Measurements from ENCODE around the gene SLC10A4. TPM values are rescaled to one million over a fixed set of nuclear protein-coding genes. Genes with fewer than 3 reads are reported as not detected.

SLC10A4 gene
- polyA plus RNA-seq, 2 of the 4 experiments (the other 2 are of a cell fraction): 5.6 to 7.6 TPM

DNA sequence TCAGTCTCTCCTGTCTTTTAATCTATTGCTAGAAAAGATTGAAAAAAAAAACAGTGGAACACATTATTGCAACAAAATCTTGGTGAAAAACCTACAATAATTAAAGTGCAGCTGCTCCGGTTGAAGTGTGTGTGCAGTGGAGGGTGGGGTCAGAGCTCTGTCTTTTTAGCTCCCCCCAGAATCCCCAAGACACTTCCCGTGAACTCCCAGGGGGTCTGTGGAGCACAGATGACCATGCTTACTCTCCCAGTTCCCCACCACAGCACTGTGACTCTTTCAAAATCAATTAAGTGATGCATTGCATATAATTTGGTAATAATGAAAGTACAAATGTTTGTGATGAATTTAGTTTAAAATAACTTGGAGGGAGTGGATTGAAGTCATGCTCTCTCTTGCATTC, 15.7 kb upstream of the SLC10A4 start:
- no peak overlapping the region for H3K4me2 ChIP-seq
- no peak for FAIRE-seq
- WGBS (ENCODE audit: missing lambda C conversion rate): 84% methylated on average over 2 of the region's 2 CpGs
- H3K27ac ChIP-seq: no peak overlapping the region
- no peak for DNase-seq (ENCODE audit: low read depth in 1 of 2, low spot score in 1 of 2)
- no peaks in the 10 kb centered on the region for H3K4me1 ChIP-seq
- H3K9me3 ChIP-seq: no peaks in the 10 kb centered on the region
- no peak for ATAC-seq
- TF ChIP-seq EHMT2 (IDR thresholded peaks at IDR 0.05; ENCODE audit: low read depth): no peak
- no peak for TF ChIP-seq HOXB13 (CRISPR knock-in tag; IDR thresholded peaks at IDR 0.05; ENCODE audit: low read depth)
- TF ChIP-seq RCOR1 (IDR thresholded peaks at IDR 0.05; ENCODE audit: low read depth, low read length): no peak
- no peak for TF ChIP-seq CBX2 (IDR thresholded peaks at IDR 0.05; ENCODE audit: borderline replicate concordance, low read depth)
- TF ChIP-seq JUN (IDR thresholded peaks at IDR 0.05): no peak
- no peak for TF ChIP-seq FOXS1 (CRISPR knock-in tag; IDR thresholded peaks at IDR 0.05)
- ChIA-PET POLR2A (no interaction called here), CTCF (interaction anchor here (0.6 kb wide), 1 partner anchor 45 kb away, joined by 3 read pairs; no protein-coding TSS in a partner anchor)
- H3K4me3 ChIP-seq: no peak overlapping the region

- CTCF ChIA-PET: interaction anchor here (0.6 kb wide), 1 partner anchor 44 kb away, joined by 3 read pairs; no protein-coding TSS in a partner anchor
Observed at GRCh38 chr4:48467891-48468290, 15.3 kb upstream of the SLC10A4 start.

DNA sequence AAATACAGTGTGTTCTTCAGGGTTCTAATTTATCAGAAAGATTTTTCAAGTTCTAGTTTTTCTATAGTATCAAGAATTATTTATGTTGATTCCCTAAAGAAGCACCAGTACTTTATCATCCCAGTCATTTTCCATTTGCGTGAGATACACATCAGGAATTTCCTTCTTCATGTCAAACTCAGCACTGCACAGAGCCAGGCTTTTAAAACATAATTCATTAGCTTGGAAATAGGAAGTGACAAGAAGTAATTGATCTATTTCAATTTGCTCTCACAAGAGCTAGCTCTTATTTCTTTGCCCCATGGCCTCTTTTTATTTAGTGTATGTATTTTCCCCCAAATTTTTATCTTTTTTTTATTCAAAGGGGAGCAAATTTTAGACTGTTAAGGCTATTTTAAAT, 13.0 kb upstream of the SLC10A4 start:
- WGBS (ENCODE audit: missing lambda C conversion rate): 89% methylated on average over 1 of the region's 1 CpG
- Histone ChIP-seq H3K4me1 (no peaks in the 10 kb centered on the region), H3K9me3 (no peaks in the 10 kb centered on the region), H3K4me2 (no peak overlapping the region), H3K27ac (no peak overlapping the region), H3K4me3 (no peak overlapping the region)
- CTCF ChIA-PET: no interaction called here
- POLR2A ChIA-PET: no interaction called here
- no peak for TF ChIP-seq RAD21 (conservative IDR thresholded peaks at IDR 0.05 in 1 of 2, IDR thresholded peaks at IDR 0.05 in 1 of 2)
- TF ChIP-seq, protein P1, sequence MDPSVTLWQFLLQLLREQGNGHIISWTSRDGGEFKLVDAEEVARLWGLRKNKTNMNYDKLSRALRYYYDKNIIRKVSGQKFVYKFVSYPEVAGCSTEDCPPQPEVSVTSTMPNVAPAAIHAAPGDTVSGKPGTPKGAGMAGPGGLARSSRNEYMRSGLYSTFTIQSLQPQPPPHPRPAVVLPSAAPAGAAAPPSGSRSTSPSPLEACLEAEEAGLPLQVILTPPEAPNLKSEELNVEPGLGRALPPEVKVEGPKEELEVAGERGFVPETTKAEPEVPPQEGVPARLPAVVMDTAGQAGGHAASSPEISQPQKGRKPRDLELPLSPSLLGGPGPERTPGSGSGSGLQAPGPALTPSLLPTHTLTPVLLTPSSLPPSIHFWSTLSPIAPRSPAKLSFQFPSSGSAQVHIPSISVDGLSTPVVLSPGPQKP (IDR thresholded peaks at IDR 0.05; ENCODE audit: low read depth, low read length): no peak
- ATAC-seq (no peak), DNase-seq (ENCODE audit: low read depth in 1 of 2, low spot score in 1 of 2) (no peak), FAIRE-seq (no peak)

More at GRCh38 chr4:48467891-48468290, 15.3 kb upstream of the SLC10A4 start:
- WGBS (ENCODE audit: missing lambda C conversion rate): 29% methylated on average over 2 of the region's 5 CpGs
- H3K4me2 ChIP-seq: no peak overlapping the region
- DNase-seq (ENCODE audit: low read depth in 1 of 2, low spot score in 1 of 2) (no peak), FAIRE-seq (no peak), ATAC-seq (no peak)
- no peak overlapping the region for H3K27ac ChIP-seq
- no peaks in the 10 kb centered on the region for H3K4me1 ChIP-seq
- H3K4me3 ChIP-seq: no peak overlapping the region
- POLR2A ChIA-PET: no interaction called here
- no peaks in the 10 kb centered on the region for H3K9me3 ChIP-seq
- TF ChIP-seq HES2 (IDR thresholded peaks at IDR 0.05) (no peak), HOXB5 (CRISPR knock-in tag; IDR thresholded peaks at IDR 0.05) (no peak), HEYL (CRISPR knock-in tag; IDR thresholded peaks at IDR 0.05) (no peak), EP300 (IDR thresholded peaks at IDR 0.05) (no peak)
- TF ChIP-seq, protein P2, sequence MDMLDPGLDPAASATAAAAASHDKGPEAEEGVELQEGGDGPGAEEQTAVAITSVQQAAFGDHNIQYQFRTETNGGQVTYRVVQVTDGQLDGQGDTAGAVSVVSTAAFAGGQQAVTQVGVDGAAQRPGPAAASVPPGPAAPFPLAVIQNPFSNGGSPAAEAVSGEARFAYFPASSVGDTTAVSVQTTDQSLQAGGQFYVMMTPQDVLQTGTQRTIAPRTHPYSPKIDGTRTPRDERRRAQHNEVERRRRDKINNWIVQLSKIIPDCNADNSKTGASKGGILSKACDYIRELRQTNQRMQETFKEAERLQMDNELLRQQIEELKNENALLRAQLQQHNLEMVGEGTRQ (IDR thresholded peaks at IDR 0.05): no peak

DNA sequence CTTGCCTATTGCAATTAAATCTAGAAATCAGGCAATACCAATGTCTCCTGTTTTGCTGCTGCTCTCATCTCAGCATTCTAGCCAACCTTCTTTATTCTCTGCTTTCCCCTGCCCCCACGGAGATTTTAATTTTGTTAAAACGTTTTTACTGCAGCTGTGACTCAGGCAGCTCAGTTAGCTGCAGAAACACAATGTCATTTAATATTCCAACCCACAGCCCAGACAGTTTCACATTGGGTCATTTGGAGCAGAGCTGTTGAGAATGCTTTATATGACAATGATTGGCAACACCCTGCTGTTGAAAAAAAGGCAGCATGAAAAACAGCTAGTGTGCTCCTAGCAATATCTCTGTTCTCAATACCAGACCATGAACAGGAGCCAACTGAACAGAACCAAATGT, 12.6 kb upstream of the SLC10A4 start:
- POLR2A ChIA-PET: no interaction called here
- no peaks in the 10 kb centered on the region for H3K4me1 ChIP-seq
- CTCF ChIA-PET: no interaction called here
- H3K4me2 ChIP-seq: no peak overlapping the region
- H3K9me3 ChIP-seq: no peaks in the 10 kb centered on the region
- DNase-seq (ENCODE audit: low read depth in 1 of 2, low spot score in 1 of 2) (no peak), FAIRE-seq (no peak), ATAC-seq (no peak)
- 0% methylated on average over 2 of the region's 2 CpGs for WGBS (ENCODE audit: missing lambda C conversion rate)
- no peak overlapping the region for H3K4me3 ChIP-seq
- H3K27ac ChIP-seq: no peak overlapping the region
- no peak for TF ChIP-seq GATA3 (IDR thresholded peaks at IDR 0.05; ENCODE audit: borderline replicate concordance)
- TF ChIP-seq MYC (IDR thresholded peaks at IDR 0.05; ENCODE audit: borderline replicate concordance, low read length): no peak
- no peak for TF ChIP-seq HOXA7 (CRISPR knock-in tag; IDR thresholded peaks at IDR 0.05)
- no peak for TF ChIP-seq EHMT2 (IDR thresholded peaks at IDR 0.05; ENCODE audit: low read depth)
- TF ChIP-seq HOXB13 (CRISPR knock-in tag; IDR thresholded peaks at IDR 0.05; ENCODE audit: low read depth): no peak
- no peak for TF ChIP-seq HDAC2 (IDR thresholded peaks at IDR 0.05)
- TF ChIP-seq ATOH8 (CRISPR knock-in tag; IDR thresholded peaks at IDR 0.05; ENCODE audit: low read depth): no peak
- no peak for TF ChIP-seq KDM1A (IDR thresholded peaks at IDR 0.05; ENCODE audit: low read depth)
- TF ChIP-seq, protein P3, sequence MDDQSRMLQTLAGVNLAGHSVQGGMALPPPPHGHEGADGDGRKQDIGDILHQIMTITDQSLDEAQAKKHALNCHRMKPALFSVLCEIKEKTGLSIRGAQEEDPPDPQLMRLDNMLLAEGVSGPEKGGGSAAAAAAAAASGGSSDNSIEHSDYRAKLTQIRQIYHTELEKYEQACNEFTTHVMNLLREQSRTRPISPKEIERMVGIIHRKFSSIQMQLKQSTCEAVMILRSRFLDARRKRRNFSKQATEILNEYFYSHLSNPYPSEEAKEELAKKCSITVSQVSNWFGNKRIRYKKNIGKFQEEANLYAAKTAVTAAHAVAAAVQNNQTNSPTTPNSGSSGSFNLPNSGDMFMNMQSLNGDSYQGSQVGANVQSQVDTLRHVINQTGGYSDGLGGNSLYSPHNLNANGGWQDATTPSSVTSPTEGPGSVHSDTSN (IDR thresholded peaks at IDR 0.05): no peak
- TF ChIP-seq MAFK (IDR thresholded peaks at IDR 0.05; ENCODE audit: partially characterized antibody): no peak
- TF ChIP-seq FOSB (CRISPR knock-in tag; IDR thresholded peaks at IDR 0.05): no peak
- TF ChIP-seq SREBF2 (IDR thresholded peaks at IDR 0.05): no peak
- TF ChIP-seq MAZ (IDR thresholded peaks at IDR 0.05; ENCODE audit: borderline replicate concordance, low read depth, low read length): no peak
- no peak for TF ChIP-seq PHF8 (IDR thresholded peaks at IDR 0.05; ENCODE audit: borderline replicate concordance, low read depth)
- no peak for TF ChIP-seq EHF (CRISPR knock-in tag; IDR thresholded peaks at IDR 0.05)
- TF ChIP-seq FOSL2 (IDR thresholded peaks at IDR 0.05): no peak
- TF ChIP-seq FOSL2 (CRISPR knock-in tag; IDR thresholded peaks at IDR 0.05): no peak
